ENCODE results near the gene MRC1.

MRC1 gene

GRCh38 chr10:17836942-17837341 is 27.8 kb downstream of the MRC1 start:
- TF ChIP-seq CTCF (IDR thresholded peaks at IDR 0.05; ENCODE audit: low read length): no peak
- TF ChIP-seq EZH2 (IDR thresholded peaks at IDR 0.05; ENCODE audit: borderline replicate concordance, low read length): no peak
- Histone ChIP-seq H3K36me3 (ENCODE audit: insufficient read depth, low read length) (no peaks in the 10 kb centered on the region), H3F3A (ENCODE audit: insufficient read depth, low read length) (no peaks in the 10 kb centered on the region), H3K9me2 (ENCODE audit: low read depth, low read length) (no peaks in the 10 kb centered on the region), H3K4me2 (ENCODE audit: low read length) (no peak overlapping the region), H4K20me1 (ENCODE audit: insufficient read depth, low read length) (no peaks in the 10 kb centered on the region), H3K27ac (ENCODE audit: low read depth, low read length, poor library complexity, severe bottlenecking) (no peak overlapping the region), H3K4me3 (ENCODE audit: low read depth, low read length, poor library complexity, severe bottlenecking) (no peak overlapping the region), H2AFZ (ENCODE audit: low read length) (no peak overlapping the region), H3K79me2 (ENCODE audit: insufficient read depth, low read length) (no peaks in the 10 kb centered on the region), H3K27me3 (ENCODE audit: insufficient read depth, low read length) (no peaks in the 10 kb centered on the region), H3K9ac (ENCODE audit: low read length) (no peak overlapping the region), H3K4me1 (ENCODE audit: insufficient read depth, low read length, severe bottlenecking) (no peaks in the 10 kb centered on the region), H3K9me3 (ENCODE audit: low read length) (no peaks in the 10 kb centered on the region)

- Histone ChIP-seq H3K4me2 (ENCODE audit: low read length) (no peak overlapping the region), H3K79me2 (ENCODE audit: insufficient read depth, low read length) (no peaks in the 10 kb centered on the region), H3K9ac (ENCODE audit: low read length) (no peak overlapping the region), H2AFZ (ENCODE audit: low read length) (no peak overlapping the region), H3F3A (ENCODE audit: insufficient read depth, low read length) (no peaks in the 10 kb centered on the region), H3K27ac (ENCODE audit: low read depth, low read length, poor library complexity, severe bottlenecking) (no peak overlapping the region), H3K27me3 (ENCODE audit: insufficient read depth, low read length) (no peaks in the 10 kb centered on the region), H3K9me3 (ENCODE audit: low read length) (no peaks in the 10 kb centered on the region), H3K36me3 (ENCODE audit: insufficient read depth, low read length) (no peaks in the 10 kb centered on the region), H3K9me2 (ENCODE audit: low read depth, low read length) (no peaks in the 10 kb centered on the region), H4K20me1 (ENCODE audit: insufficient read depth, low read length) (no peaks in the 10 kb centered on the region), H3K4me1 (ENCODE audit: insufficient read depth, low read length, severe bottlenecking) (no peaks in the 10 kb centered on the region), H3K4me3 (ENCODE audit: low read depth, low read length, poor library complexity, severe bottlenecking) (no peak overlapping the region)
- TF ChIP-seq EZH2 (IDR thresholded peaks at IDR 0.05; ENCODE audit: borderline replicate concordance, low read length) (no peak), CTCF (IDR thresholded peaks at IDR 0.05; ENCODE audit: low read length) (no peak)
These were observed 29.0 kb downstream of the MRC1 start for GRCh38 chr10:17838080-17838648.

GRCh38 chr10:17841050-17841449 is 31.9 kb downstream of the MRC1 start:
- H3K4me2 ChIP-seq (ENCODE audit: low read length): no peak overlapping the region
- no peak overlapping the region for H3K27ac ChIP-seq (ENCODE audit: low read depth, low read length, poor library complexity, severe bottlenecking)
- H2AFZ ChIP-seq (ENCODE audit: low read length): no peak overlapping the region
- TF ChIP-seq EZH2 (IDR thresholded peaks at IDR 0.05; ENCODE audit: borderline replicate concordance, low read length) (no peak), CTCF (IDR thresholded peaks at IDR 0.05; ENCODE audit: low read length) (no peak)
- H3K9me2 ChIP-seq (ENCODE audit: low read depth, low read length): no peaks in the 10 kb centered on the region
- H3K36me3 ChIP-seq (ENCODE audit: insufficient read depth, low read length): no peaks in the 10 kb centered on the region
- no peaks in the 10 kb centered on the region for H4K20me1 ChIP-seq (ENCODE audit: insufficient read depth, low read length)
- no peaks in the 10 kb centered on the region for H3F3A ChIP-seq (ENCODE audit: insufficient read depth, low read length)
- H3K4me1 ChIP-seq (ENCODE audit: insufficient read depth, low read length, severe bottlenecking): no peaks in the 10 kb centered on the region
- no peak overlapping the region for H3K9ac ChIP-seq (ENCODE audit: low read length)
- no peaks in the 10 kb centered on the region for H3K79me2 ChIP-seq (ENCODE audit: insufficient read depth, low read length)
- no peaks in the 10 kb centered on the region for H3K9me3 ChIP-seq (ENCODE audit: low read length)
- no peaks in the 10 kb centered on the region for H3K27me3 ChIP-seq (ENCODE audit: insufficient read depth, low read length)
- no peak overlapping the region for H3K4me3 ChIP-seq (ENCODE audit: low read depth, low read length, poor library complexity, severe bottlenecking)

Data from OCI-LY1 (cell line).